T-helper 1 cell treated with Interleukin-12 subunit alpha and Interleukin-12 subunit beta and Interleukin-4 antibody, amounts not matched to agents 30 μg/mL and 1 μg/mL, for 36 hours (primary cell): Measurements from ENCODE around the gene CDIP1.

Experiments
- H3K27ac Mint-ChIP-seq: one replicate; pipeline ENCODE4 v1.8.0; 2021; ENCODE audit warnings: mild to moderate bottlenecking, mixed read lengths
- H3K27me3 Mint-ChIP-seq: one replicate; pipeline ENCODE4 v1.8.0; 2021; ENCODE audit warnings: low read depth, mixed read lengths
- H3K36me3 Mint-ChIP-seq: one replicate; pipeline ENCODE4 v1.8.0; 2021; ENCODE audit warnings: low read depth, mixed read lengths
- H3K4me1 Mint-ChIP-seq: one replicate; pipeline ENCODE4 v1.8.0; 2021; ENCODE audit warnings: low read depth, mixed read lengths
- H3K4me3 Mint-ChIP-seq: one replicate; pipeline ENCODE4 v1.8.0; 2021; ENCODE audit warnings: mild to moderate bottlenecking, moderate library complexity, mixed read lengths
- H3K9me3 Mint-ChIP-seq: one replicate; pipeline ENCODE4 v1.8.0; 2021; ENCODE audit warnings: mixed read lengths

Gene CDIP1

GRCh38 chr16:4531811-4532210 lies 6.8 kb downstream of the CDIP1 start:
- Mint-ChIP-seq H3K4me3 (no peak overlapping the region), H3K27me3 (no peaks in the 10 kb centered on the region), H3K36me3 (peaks cover 19% of the 10 kb centered on the region), H3K4me1 (peaks cover 44% of the 10 kb centered on the region), H3K27ac (no peak overlapping the region), H3K9me3 (no peaks in the 10 kb centered on the region)

- H3K27me3 Mint-ChIP-seq = no peaks in the 10 kb centered on the region
- no peaks in the 10 kb centered on the region for H3K9me3 Mint-ChIP-seq
- H3K27ac Mint-ChIP-seq = peak overlapping the region; percentile 84
- H3K36me3 Mint-ChIP-seq = peaks cover 18% of the 10 kb centered on the region
- H3K4me3 Mint-ChIP-seq = peak overlapping the region; percentile 64
- H3K4me1 Mint-ChIP-seq = peaks cover 31% of the 10 kb centered on the region
These were observed 9.2 kb downstream of the CDIP1 start for GRCh38 chr16:4529085-4530060.

- no peak overlapping the region for H3K4me3 Mint-ChIP-seq
These were observed 12.8 kb downstream of the CDIP1 start for GRCh38 chr16:4525634-4526277.

GRCh38 chr16:4525069-4525468 lies 13.5 kb downstream of the CDIP1 start:
- Mint-ChIP-seq H3K27ac (no peak overlapping the region), H3K27me3 (no peaks in the 10 kb centered on the region), H3K4me1 (peaks cover 30% of the 10 kb centered on the region), H3K9me3 (no peaks in the 10 kb centered on the region), H3K4me3 (no peak overlapping the region), H3K36me3 (peaks cover 3% of the 10 kb centered on the region)

More at GRCh38 chr16:4525634-4526277, 12.8 kb downstream of the CDIP1 start:
- H3K27ac Mint-ChIP-seq = no peak overlapping the region
- peaks cover 3% of the 10 kb centered on the region for H3K36me3 Mint-ChIP-seq
- H3K9me3 Mint-ChIP-seq = no peaks in the 10 kb centered on the region
- H3K4me1 Mint-ChIP-seq = peaks cover 33% of the 10 kb centered on the region
- no peaks in the 10 kb centered on the region for H3K27me3 Mint-ChIP-seq

GRCh38 chr16:4524571-4524970 lies 14.0 kb downstream of the CDIP1 start:
- Mint-ChIP-seq H3K27ac (no peak overlapping the region), H3K9me3 (no peaks in the 10 kb centered on the region), H3K27me3 (no peaks in the 10 kb centered on the region), H3K4me1 (peaks cover 27% of the 10 kb centered on the region), H3K4me3 (no peak overlapping the region), H3K36me3 (peaks cover 3% of the 10 kb centered on the region)

DNA sequence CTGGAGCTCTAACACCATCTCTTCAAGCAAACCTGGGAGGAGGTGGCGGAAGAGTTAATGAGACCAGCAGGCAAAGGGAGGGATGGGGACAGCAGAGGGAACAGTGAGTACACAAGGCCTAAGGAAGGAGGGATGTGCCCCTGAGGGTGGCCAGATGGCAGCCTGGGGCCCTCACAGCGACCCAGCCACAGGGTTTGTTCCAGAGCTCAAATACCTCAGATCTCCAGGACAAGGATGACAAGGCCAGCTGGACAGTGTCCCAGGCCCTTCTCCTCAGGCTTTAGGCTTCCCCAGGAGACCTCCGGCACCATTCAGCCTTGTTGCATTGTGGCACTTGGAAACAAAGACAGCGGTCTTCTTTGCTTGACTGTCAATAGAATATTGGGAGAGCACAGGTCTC lies 14.9 kb downstream of the CDIP1 start:
- Mint-ChIP-seq H3K4me3 (no peak overlapping the region), H3K9me3 (no peaks in the 10 kb centered on the region), H3K4me1 (peaks cover 19% of the 10 kb centered on the region), H3K27ac (no peak overlapping the region), H3K36me3 (no peaks in the 10 kb centered on the region), H3K27me3 (no peaks in the 10 kb centered on the region)

DNA sequence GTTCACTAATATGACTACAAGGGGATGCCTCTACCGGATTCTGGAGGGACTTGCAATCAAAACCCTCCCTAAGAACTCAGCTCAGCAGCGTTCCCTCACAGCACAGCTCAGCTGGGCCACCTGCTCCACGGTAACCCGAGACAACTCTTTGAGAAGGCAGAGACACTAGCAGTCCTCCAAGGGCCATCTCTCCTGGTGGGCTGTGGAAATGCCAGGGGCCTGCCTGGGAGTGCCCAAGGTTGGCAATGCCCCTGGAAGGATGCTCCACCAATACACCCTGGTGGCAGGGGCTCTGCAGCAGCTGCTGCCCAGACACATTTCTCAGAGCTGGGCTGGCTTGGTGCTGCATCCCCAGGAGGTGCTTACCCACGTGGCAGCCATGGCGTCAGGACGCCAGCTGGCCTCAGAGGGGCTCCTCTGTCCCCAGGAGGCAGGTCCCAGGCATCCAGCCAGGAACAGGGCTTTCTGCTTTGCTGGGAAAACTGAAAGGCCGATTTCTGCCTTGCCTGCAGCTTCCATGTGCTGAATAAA lies 16.5 kb downstream of the CDIP1 start:
- Mint-ChIP-seq H3K9me3 (no peaks in the 10 kb centered on the region), H3K27ac (no peak overlapping the region), H3K4me1 (peaks cover 8% of the 10 kb centered on the region), H3K4me3 (no peak overlapping the region), H3K36me3 (no peaks in the 10 kb centered on the region), H3K27me3 (no peaks in the 10 kb centered on the region)

DNA sequence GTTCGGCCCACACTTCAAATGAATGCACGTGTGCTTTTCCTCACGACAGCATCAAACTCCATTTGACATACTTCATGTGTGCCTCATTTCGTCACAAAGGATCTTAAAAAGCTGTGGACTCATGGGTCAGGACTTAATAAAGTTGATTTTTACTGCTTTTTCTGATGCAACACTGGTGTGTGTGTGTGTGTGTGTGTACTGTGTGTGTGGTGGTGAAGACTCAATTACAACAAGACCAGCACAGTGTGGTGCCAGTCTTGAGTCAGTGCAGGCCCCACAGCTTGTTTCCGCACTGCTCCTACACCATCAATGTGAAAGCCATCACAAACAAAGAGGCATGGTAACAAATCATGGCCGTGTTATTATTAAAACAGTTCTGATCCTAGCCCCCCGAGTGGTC lies 17.7 kb downstream of the CDIP1 start:
- no peaks in the 10 kb centered on the region for H3K36me3 Mint-ChIP-seq
- no peak overlapping the region for H3K4me3 Mint-ChIP-seq
- no peaks in the 10 kb centered on the region for H3K27me3 Mint-ChIP-seq
- no peaks in the 10 kb centered on the region for H3K9me3 Mint-ChIP-seq
- peaks cover 7% of the 10 kb centered on the region for H3K4me1 Mint-ChIP-seq
- no peak overlapping the region for H3K27ac Mint-ChIP-seq

GRCh38 chr16:4519274-4520058 lies 19.1 kb downstream of the CDIP1 start:
- no peaks in the 10 kb centered on the region for H3K36me3 Mint-ChIP-seq
- no peak overlapping the region for H3K27ac Mint-ChIP-seq
- no peaks in the 10 kb centered on the region for H3K27me3 Mint-ChIP-seq
- no peaks in the 10 kb centered on the region for H3K9me3 Mint-ChIP-seq
- H3K4me3 Mint-ChIP-seq = no peak overlapping the region
- peaks cover 21% of the 10 kb centered on the region for H3K4me1 Mint-ChIP-seq

- no peaks in the 10 kb centered on the region for H3K9me3 Mint-ChIP-seq
- no peak overlapping the region for H3K27ac Mint-ChIP-seq
These were observed 20.5 kb downstream of the CDIP1 start for GRCh38 chr16:4517812-4518680.

GRCh38 chr16:4515611-4516233 lies 22.9 kb downstream of the CDIP1 start:
- H3K4me3 Mint-ChIP-seq = peak overlapping the region; percentile 47
- H3K36me3 Mint-ChIP-seq = peaks cover 14% of the 10 kb centered on the region
- peaks cover 26% of the 10 kb centered on the region for H3K4me1 Mint-ChIP-seq
- H3K27me3 Mint-ChIP-seq = no peaks in the 10 kb centered on the region
- H3K27ac Mint-ChIP-seq = peak overlapping the region; percentile 86
- H3K9me3 Mint-ChIP-seq = no peaks in the 10 kb centered on the region

More at GRCh38 chr16:4517812-4518680, 20.5 kb downstream of the CDIP1 start:
- Mint-ChIP-seq H3K4me1 (peaks cover 23% of the 10 kb centered on the region), H3K27me3 (no peaks in the 10 kb centered on the region), H3K4me3 (no peak overlapping the region), H3K36me3 (no peaks in the 10 kb centered on the region)

DNA sequence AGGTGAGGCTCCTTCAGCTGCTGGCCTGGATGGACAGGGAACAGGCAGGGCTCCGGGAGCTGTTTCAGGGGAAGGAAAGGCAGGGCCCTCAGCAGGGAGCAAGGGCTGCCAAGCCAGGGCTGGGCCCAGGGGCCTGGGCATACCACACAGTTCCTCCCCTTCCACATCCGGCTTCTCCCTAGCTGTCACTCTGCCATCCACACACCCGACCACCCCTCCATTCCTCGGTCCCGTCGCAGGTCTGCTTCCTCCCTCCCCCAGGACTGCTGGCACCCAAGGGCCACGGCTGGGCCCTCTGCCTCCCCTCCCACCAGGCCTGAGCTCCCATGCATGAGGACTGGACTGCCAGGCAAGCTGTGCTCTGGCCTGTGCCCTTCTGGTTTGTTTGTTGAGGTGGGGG lies 24.0 kb downstream of the CDIP1 start:
- Mint-ChIP-seq H3K27me3 (no peaks in the 10 kb centered on the region), H3K4me1 (peaks cover 26% of the 10 kb centered on the region), H3K36me3 (peaks cover 21% of the 10 kb centered on the region), H3K9me3 (no peaks in the 10 kb centered on the region), H3K4me3 (peak overlapping the region; percentile 11), H3K27ac (peak overlapping the region; percentile 86)

GRCh38 chr16:4513881-4514280 lies 24.7 kb downstream of the CDIP1 start:
- Mint-ChIP-seq H3K27ac (peak overlapping the region; percentile 86), H3K36me3 (peaks cover 22% of the 10 kb centered on the region), H3K27me3 (no peaks in the 10 kb centered on the region), H3K4me1 (peaks cover 26% of the 10 kb centered on the region), H3K9me3 (no peaks in the 10 kb centered on the region), H3K4me3 (no peak overlapping the region)
